ENCODE measurements around the gene NPAS3.
A peak's percentile ranks its signal among the peaks of the same experiment; 100 is the strongest.

Gene NPAS3

GRCh38 chr14:33782923-33783322 is 844.2 kb downstream of the NPAS3 start:
- H3K27ac ChIP-seq = no peak overlapping the region
- TF ChIP-seq, protein P1, sequence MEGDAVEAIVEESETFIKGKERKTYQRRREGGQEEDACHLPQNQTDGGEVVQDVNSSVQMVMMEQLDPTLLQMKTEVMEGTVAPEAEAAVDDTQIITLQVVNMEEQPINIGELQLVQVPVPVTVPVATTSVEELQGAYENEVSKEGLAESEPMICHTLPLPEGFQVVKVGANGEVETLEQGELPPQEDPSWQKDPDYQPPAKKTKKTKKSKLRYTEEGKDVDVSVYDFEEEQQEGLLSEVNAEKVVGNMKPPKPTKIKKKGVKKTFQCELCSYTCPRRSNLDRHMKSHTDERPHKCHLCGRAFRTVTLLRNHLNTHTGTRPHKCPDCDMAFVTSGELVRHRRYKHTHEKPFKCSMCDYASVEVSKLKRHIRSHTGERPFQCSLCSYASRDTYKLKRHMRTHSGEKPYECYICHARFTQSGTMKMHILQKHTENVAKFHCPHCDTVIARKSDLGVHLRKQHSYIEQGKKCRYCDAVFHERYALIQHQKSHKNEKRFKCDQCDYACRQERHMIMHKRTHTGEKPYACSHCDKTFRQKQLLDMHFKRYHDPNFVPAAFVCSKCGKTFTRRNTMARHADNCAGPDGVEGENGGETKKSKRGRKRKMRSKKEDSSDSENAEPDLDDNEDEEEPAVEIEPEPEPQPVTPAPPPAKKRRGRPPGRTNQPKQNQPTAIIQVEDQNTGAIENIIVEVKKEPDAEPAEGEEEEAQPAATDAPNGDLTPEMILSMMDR (conservative IDR thresholded peaks at IDR 0.05) = no peak

DNA sequence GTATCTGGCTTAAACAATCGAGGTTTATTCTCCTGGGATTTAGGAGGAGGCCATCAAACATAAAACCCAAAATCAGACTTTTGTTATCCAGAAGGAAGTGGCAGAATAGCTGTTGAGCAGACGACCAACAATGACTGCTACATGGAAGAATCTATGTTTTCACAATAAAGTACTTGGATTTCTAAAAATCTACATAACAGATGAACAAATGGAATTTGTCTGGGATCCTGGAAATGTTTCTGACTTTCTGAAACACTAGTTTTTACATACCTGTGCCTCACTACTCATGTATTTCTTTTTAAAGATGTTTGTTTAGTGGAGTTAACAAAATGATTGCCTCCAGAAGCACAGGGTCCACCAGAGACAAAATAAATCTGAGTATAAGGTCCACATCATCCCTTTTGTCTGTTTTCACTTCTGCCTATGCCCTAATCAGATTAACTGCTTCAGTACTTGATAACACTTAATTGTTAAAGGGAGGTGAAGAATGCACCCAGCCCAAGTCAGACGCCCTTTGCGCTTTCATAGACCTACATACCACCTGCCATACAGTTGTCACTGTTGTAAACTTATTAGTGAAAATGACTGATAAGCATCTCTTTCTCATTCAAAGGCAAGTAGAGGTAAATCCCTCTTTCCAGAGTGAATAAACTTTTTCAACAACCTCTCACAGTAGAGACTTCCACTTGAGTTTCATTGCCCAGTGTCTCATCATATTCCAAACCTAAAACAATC is 847.6 kb downstream of the NPAS3 start:
- no peak overlapping the region for H3K27ac ChIP-seq
- TF ChIP-seq, protein P1 (conservative IDR thresholded peaks at IDR 0.05) = no peak

DNA sequence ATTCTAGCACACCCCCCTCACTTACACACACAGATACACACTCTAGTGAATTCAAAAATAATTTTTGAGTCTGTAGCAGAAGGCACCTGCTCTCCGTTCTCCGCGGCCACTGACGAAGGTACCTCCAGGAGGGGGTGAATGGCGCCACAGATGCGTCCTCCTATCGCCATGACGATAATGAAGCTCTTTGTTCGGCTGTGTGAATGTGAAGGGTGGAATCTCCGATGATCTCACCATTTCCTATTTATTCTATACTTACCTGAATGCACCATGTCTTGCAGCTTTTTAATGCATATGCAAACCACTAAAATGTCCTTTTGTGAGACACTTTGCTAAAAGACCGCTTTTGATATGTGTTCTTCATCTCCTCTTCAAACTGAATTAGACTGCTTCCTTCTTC is 849.5 kb downstream of the NPAS3 start:
- TF ChIP-seq, protein P1 (conservative IDR thresholded peaks at IDR 0.05) = no peak
- H3K27ac ChIP-seq = no peak overlapping the region

DNA sequence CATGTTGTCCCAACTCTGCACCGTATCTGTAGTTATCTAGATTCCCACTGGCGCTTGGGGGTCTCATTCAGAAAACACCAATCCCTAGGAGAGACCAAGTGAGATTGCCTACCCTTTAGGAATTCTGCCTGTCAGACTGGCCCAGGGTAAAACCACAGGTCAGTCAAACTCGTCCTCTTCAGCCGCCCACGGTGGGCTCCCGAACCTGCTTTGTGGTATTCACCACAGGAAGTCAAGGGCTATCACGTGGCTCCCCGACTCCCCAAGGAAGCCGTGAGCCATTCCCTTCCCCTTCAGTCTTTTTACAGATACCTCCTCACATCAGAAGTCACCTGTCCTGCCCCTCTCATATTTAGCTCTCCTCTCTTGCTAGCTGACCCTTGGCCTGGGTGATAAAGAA is 852.3 kb downstream of the NPAS3 start:
- H3K27ac ChIP-seq = peak overlapping the region; percentile 23; the same call in 1 of the 2 replicates
- TF ChIP-seq, protein P1 (conservative IDR thresholded peaks at IDR 0.05) = no peak

DNA sequence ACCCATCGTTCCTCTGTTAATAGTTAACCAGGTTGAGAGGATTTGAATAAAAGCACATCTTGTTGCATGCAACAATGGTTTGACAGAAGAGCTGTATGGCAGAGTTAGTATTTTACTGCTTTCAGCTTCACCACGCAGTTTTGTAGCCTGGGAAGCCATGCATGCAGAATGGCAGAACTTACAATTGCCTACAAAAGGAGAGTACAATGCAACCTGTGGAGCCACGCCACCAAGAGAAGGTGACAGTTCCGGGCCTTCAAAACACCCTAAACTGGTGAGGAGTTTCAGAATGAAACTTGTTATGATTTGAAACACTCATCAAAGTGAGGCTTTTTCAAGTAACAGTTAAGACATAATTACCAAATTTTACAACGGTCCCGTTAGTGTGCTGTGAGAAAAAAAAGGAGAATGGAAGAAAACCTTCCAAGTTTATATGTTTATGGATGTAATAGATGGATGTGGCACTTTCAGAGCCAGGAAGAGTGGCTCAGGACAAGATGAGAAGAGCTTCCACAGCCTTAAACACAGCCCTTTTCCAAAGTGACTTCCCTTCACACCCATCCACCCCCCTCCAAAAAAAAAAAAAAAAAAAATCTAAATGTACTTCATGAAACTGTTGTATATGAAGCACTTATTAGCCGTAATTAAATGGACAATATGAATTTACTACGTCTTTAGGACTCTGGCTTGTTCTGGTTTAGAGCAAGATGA is 853.5 kb downstream of the NPAS3 start:
- TF ChIP-seq, protein P1 (conservative IDR thresholded peaks at IDR 0.05) = no peak
- H3K27ac ChIP-seq = peak overlapping the region; percentile 23; the same call in 1 of the 2 replicates

DNA sequence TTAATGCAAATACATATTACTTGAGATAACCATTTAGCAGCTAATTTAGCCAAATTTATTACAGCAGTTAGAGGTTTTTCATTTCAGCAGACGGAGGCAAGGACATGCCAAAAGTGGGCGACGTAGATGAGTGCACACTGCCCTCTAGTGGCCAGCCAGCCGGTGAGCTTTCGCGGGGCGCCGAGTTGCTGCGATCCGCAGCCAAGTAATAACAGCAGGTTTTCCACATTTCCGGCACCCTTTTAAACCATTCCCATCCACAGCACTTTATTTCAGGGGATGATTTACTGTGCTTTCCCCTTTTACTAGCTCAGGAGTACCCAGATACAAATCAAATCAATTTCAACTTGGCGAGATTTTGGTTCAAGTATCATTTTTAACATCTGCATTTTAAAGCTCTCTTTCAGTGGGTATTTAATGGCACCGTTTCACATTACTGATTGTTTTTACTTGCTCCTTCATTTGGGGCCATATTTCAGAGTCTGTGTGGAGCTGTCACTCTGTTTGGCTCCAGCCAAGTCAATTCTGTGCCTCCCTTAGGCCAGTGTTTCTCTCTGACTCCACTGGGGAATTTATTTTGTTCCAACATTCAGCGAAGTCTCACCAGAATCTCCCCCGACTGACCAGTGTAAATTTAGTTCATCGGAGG is 854.2 kb downstream of the NPAS3 start:
- H3K27ac ChIP-seq = peak overlapping the region; percentile 23; the same call in 1 of the 2 replicates
- TF ChIP-seq, protein P1 (conservative IDR thresholded peaks at IDR 0.05) = peak; percentile 93

All from VCaP (cell line).